GM10847 (cell line): Measurements from ENCODE around the gene RFX7.

Experiments used
- POLR2A ChIP-seq: IDR thresholded peaks from 2 replicates; pipeline ENCODE4 v1.6.1; 2011; ENCODE audit not compliant: insufficient read length; ENCODE audit errors: extremely low read depth

Gene RFX7

GRCh38 chr15:56185980-56186379 lies 57.7 kb downstream of the RFX7 start:
- TF ChIP-seq POLR2A: no peak

- TF ChIP-seq POLR2A: no peak
Measured at GRCh38 chr15:56184516-56184915, 59.2 kb downstream of the RFX7 start.

GRCh38 chr15:56180851-56181250 lies 62.8 kb downstream of the RFX7 start:
- no peak for TF ChIP-seq POLR2A

- no peak for TF ChIP-seq POLR2A
Measured at GRCh38 chr15:56176996-56177395, 66.7 kb downstream of the RFX7 start.

- no peak for TF ChIP-seq POLR2A
Measured at GRCh38 chr15:56175788-56176187, 67.9 kb downstream of the RFX7 start.

- no peak for TF ChIP-seq POLR2A
Measured at GRCh38 chr15:56174649-56175048, 69.0 kb downstream of the RFX7 start.

DNA sequence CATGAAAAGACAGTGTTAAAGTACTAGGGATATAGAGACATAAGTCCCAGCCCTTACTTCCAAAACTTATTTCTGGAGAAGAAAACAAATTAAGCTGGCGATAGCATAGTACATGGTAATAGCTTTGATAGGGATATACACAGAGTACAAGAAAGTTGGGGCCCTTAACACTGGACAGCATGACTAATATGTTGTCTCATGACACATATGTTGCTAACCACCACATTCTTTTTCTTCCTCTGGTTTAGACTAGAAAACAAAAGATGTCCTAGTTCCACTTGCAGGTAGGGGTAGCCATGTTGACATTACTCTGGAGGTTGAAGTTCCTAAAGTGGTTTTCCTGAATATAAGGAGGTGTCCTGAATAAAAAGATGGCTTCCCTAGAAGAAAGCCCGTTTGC lies 75.3 kb downstream of the RFX7 start:
- no peak for TF ChIP-seq POLR2A

DNA sequence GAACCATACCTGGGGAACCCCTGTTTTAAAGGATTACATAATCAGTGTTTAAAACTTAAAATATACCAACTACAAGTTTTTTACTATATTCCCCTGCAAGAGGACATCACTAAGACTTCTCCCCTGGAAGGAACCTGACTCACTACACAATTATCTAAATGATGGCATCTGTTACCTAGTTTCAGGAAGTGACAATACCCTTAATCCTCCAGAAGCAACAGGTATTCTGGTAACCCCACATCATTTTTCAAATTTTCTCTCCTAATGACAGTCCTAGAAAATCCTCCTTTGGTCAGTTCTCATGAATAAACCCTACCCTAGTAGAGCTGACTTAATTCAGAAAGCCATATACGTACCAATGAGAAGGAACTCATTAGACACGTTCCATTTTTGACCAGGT lies 78.4 kb downstream of the RFX7 start:
- TF ChIP-seq POLR2A: no peak

GRCh38 chr15:56160966-56161365 lies 82.7 kb downstream of the RFX7 start:
- no peak for TF ChIP-seq POLR2A

- TF ChIP-seq POLR2A: no peak
Measured at GRCh38 chr15:56156877-56157276, 86.8 kb downstream of the RFX7 start.

- no peak for TF ChIP-seq POLR2A
Measured at GRCh38 chr15:56150204-56150603, 93.5 kb downstream of the RFX7 start.

DNA sequence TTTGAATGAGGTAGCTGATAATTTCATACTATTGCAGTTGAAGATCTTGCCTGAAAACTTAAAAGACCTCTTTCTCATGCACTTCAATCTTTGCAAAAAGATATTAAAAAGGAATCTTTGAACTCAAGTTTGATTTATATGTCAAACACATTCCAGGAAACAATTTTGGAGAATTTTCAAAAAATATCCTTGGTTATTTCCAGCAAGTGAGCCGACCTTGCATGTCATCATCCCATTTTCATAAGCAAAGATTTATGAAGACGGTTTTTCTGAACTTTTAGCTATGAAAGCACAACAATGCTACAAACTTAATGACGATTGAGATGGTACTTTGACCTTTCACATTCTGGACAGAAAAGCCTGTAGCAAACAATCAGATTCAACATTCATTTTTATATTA lies 95.6 kb downstream of the RFX7 start:
- TF ChIP-seq POLR2A: no peak

DNA sequence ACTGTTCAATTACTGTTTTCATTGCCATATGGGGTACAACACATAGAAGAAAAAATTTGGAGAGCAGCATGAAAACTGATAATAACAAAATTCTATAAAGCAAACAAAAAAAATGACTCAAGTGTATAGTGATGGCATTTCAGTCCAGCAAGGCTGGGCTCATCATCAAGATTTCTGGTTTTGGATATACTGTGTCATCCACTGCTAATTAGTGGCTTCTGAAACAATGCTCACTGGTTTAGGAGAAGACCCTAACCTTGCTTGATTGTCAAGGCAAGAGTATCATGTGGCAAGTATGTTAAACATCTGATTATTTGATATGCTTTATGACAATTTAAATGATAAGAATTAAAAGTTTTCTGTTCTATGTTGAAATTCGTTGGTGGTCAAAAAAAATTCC lies 96.9 kb downstream of the RFX7 start:
- TF ChIP-seq POLR2A: no peak

DNA sequence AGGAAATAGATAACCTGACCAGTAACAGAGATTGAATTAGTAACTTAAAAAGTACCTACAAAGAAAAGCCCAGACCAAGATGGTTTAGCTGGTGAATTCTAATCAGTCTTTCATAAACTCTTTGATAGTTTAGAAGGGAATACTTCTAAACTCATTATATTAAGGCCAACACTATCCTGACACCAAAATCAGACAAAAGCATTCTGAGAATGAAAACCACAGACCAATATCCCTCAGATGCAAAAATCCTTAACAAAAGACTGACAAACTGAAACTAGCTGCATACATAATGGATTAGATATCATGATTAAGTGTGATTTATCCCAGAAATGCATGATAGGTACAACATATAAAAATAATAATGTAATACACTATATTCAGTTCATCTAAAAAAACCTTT lies 115.6 kb downstream of the RFX7 start:
- TF ChIP-seq POLR2A: no peak

DNA sequence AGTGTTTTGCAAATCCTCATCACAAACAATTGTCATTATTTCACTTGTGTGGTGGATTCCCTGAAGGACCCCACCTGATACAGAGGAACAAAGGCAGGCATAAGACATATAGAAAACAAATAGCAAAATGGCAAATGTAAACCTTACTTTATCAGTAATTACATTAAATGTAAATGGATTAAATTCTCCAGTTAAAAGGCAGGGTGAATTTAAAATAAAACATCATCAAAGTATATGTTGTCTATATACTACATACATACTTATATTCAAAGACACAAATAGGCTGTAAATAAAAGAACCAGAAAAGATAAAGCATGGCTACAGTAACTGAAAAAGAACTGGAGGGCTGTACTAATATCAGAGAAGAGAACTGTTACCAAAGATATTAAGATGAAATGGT lies 117.3 kb downstream of the RFX7 start:
- TF ChIP-seq POLR2A: no peak

DNA sequence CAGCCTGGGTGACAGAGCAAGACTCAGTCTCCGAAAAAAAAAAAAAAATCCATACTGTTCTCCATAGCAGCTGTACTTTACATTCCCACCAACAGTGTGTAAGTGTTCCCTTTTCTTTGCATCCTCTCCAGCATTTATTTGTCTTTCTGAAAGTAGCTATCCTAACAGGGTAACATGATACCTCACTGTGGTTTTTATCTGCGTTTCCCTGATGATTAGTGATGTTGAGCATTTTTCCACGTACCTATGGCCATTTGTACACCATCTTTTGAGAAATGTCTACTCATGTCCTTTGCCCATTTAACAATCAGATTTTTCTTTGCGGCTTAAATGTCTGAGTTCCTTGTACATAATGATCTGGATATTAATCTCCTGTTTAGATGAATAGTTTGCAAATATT lies 119.3 kb downstream of the RFX7 start:
- no peak for TF ChIP-seq POLR2A

GRCh38 chr15:56105855-56106254 lies 137.8 kb downstream of the RFX7 start:
- no peak for TF ChIP-seq POLR2A

GRCh38 chr15:56102441-56102840 lies 141.2 kb downstream of the RFX7 start:
- no peak for TF ChIP-seq POLR2A

GRCh38 chr15:56099311-56099710 lies 144.4 kb downstream of the RFX7 start:
- TF ChIP-seq POLR2A: no peak
